ENCODE measurements around the gene HMMR. TPM values are rescaled to one million over a fixed set of nuclear protein-coding genes. Genes with fewer than 3 reads are reported as not detected.

The HMMR gene
- total RNA-seq, 2 donors from 2014 or later = 0.52 to 1.7 TPM

GRCh38 chr5:163540696-163541095, 80.3 kb downstream of the HMMR start:
- intact Hi-C loops (cut with DNase I) = no loop called here
- no peak for DNase-seq
- ATAC-seq = no peak

Other genes with a start within 250 kb of the HMMR start
- 10 to 100 TPM; 88.1 to 89.2 TPM for gene CCNG1, start 23.0 kb upstream of the HMMR start, total RNA-seq
- gene NUDCD2, start 530 bp upstream of the HMMR start, total RNA-seq = 10 to 100 TPM; 15.7 to 16.4 TPM
- gene MAT2B, start 45.0 kb downstream of the HMMR start, total RNA-seq = 10 to 100 TPM; 53.0 to 72.7 TPM

All from left cardiac atrium (tissue), 4 donors.